Activated B cell treated with CpG ODN at 0.5 μM for 24 hours (primary cell): ENCODE results near the gene EXOSC7. TPM values are rescaled to one million over a fixed set of nuclear protein-coding genes. Genes with fewer than 3 reads are reported as not detected.
A peak's percentile ranks its signal among the peaks of the same experiment; 100 is the strongest.

Source experiments
- ATAC-seq: fragments of 200-7000 bp; cut with Tn5 transposase; one replicate; pipeline ENCODE4 v1.10.0; 2021; ENCODE audit warnings: low read depth, mild to moderate bottlenecking, moderate library complexity
- CTCF ChIA-PET: fragments of 350-600 bp; sonication (Branson Sonifier 250); formaldehyde crosslinking; loops from one replicate; lab custom pipeline; 2021; ENCODE audit warnings: antibody characterized with exemption; lab: Charles Lee
- POLR2A ChIA-PET: fragments of 350-600 bp; sonication (Branson Sonifier 250); formaldehyde crosslinking; loops from one replicate; lab custom pipeline; 2021; ENCODE audit warnings: antibody characterized with exemption; lab: Charles Lee
- DNase-seq: peaks from one replicate; pipeline ENCODE4 v3.0.0; 2022
- H3K27ac Mint-ChIP-seq: one replicate; pipeline ENCODE4 v1.8.0; 2020; ENCODE audit warnings: mixed read lengths
- H3K27me3 Mint-ChIP-seq: one replicate; pipeline ENCODE4 v1.8.0; 2021; ENCODE audit warnings: mixed read lengths
- H3K36me3 Mint-ChIP-seq: one replicate; pipeline ENCODE4 v1.8.0; 2021; ENCODE audit warnings: low read depth, mixed read lengths
- H3K4me1 Mint-ChIP-seq: one replicate; pipeline ENCODE4 v1.8.0; 2021; ENCODE audit warnings: mixed read lengths
- H3K4me3 Mint-ChIP-seq: one replicate; pipeline ENCODE4 v1.8.0; 2020; ENCODE audit warnings: mild to moderate bottlenecking, mixed read lengths
- H3K9me3 Mint-ChIP-seq: one replicate; pipeline ENCODE4 v1.8.0; 2020; ENCODE audit warnings: mixed read lengths
- intact Hi-C: fragments of 100-400 bp; cut with micrococcal nuclease; formaldehyde crosslinking; loops from one replicate; pipeline ENCODE4 v1.15.1; 2024
- total RNA-seq: library from RNA; stranded (reverse); gene quantifications from 2 replicates; pipeline ENCODE4 v1.2.3, GENCODE V29; 2022
- TF ChIP-seq, protein P1 (sequence below): fragments of 200-600 bp; IDR thresholded peaks from one replicate; pipeline ENCODE4 v1.8.0; 2022; ENCODE audit warnings: antibody characterized with exemption, mild to moderate bottlenecking

Gene EXOSC7
- total RNA-seq, 1 donor from 2014 or later = 44.0 TPM

DNA sequence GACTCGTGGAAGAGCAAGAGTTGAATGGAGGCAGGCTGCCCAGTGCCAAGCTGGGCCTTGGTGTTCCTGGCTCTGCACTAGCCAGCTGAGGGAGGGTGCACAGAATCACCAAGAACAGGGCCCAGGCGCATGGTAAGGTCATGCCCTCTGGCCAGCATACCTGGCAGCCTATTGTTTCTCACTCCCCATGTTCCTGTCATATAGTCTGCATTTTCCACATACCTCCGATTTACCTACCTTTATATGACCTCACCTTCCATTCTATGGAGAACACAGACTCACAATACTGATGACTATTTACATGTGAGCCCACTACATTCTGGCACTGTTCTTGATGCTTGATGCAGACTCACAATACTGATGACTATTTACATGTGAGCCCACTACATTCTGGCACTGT is 55.5 kb downstream of the EXOSC7 start:
- Mint-ChIP-seq H3K4me1 (peaks cover 16% of the 10 kb centered on the region), H3K4me3 (no peak overlapping the region), H3K27me3 (peaks cover 25% of the 10 kb centered on the region), H3K9me3 (no peaks in the 10 kb centered on the region), H3K36me3 (no peaks in the 10 kb centered on the region), H3K27ac (no peak overlapping the region)
- DNase-seq (no peak), ATAC-seq (no peak)
- CTCF ChIA-PET = interaction anchor here (1.1 kb wide), 1 partner anchor 9 kb away, joined by 3 read pairs; no protein-coding TSS in a partner anchor
- TF ChIP-seq, protein P1, sequence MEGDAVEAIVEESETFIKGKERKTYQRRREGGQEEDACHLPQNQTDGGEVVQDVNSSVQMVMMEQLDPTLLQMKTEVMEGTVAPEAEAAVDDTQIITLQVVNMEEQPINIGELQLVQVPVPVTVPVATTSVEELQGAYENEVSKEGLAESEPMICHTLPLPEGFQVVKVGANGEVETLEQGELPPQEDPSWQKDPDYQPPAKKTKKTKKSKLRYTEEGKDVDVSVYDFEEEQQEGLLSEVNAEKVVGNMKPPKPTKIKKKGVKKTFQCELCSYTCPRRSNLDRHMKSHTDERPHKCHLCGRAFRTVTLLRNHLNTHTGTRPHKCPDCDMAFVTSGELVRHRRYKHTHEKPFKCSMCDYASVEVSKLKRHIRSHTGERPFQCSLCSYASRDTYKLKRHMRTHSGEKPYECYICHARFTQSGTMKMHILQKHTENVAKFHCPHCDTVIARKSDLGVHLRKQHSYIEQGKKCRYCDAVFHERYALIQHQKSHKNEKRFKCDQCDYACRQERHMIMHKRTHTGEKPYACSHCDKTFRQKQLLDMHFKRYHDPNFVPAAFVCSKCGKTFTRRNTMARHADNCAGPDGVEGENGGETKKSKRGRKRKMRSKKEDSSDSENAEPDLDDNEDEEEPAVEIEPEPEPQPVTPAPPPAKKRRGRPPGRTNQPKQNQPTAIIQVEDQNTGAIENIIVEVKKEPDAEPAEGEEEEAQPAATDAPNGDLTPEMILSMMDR = no peak
- POLR2A ChIA-PET = no interaction called here
- intact Hi-C loops = no loop called here

DNA sequence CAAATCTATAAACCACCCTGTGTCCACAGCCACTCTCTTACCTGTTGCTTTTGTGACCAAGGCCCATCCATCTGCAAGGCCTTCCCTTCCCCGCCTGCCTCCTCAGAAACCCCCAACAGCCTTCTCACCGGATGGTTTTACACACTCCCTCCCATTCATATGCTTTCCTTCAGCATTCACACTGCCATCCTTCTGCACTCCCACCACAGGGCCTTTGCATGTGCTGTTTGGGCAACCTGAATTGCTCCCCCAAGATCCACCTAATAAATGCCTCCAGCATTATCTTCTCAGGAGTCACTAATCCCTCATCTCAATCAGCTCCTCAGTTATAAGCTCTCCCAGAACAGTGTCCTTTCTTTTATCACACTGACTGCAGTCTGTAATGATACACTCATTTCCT is 56.1 kb downstream of the EXOSC7 start:
- ATAC-seq (no peak), DNase-seq (no peak)
- H3K36me3 Mint-ChIP-seq = no peaks in the 10 kb centered on the region
- H3K27ac Mint-ChIP-seq = no peak overlapping the region
- peaks cover 26% of the 10 kb centered on the region for H3K27me3 Mint-ChIP-seq
- TF ChIP-seq, protein P1 = no peak
- ChIA-PET CTCF (no interaction called here), POLR2A (no interaction called here)
- H3K4me1 Mint-ChIP-seq = peaks cover 16% of the 10 kb centered on the region
- intact Hi-C loops = no loop called here
- H3K4me3 Mint-ChIP-seq = no peak overlapping the region
- no peaks in the 10 kb centered on the region for H3K9me3 Mint-ChIP-seq

DNA sequence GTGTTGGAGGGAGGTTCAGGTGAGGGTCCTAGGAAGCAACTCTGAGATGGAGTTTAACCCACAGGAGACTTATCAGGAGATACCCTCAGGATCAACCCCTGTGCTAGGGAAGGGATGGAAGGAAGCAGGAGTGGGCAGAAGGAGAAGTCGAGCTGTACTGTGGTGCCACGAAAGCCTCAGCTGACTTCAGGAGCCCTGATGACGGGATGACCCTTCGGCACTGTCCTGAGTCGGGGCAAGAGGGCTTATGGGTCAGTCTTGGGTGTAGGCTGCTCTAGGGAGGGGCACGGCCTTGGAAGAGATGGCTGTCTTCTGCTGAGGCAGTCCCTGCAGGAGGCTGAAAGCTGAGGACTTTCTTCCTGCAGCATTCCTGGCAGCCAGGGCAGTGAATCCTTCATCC is 57.7 kb downstream of the EXOSC7 start:
- H3K27me3 Mint-ChIP-seq = peaks cover 20% of the 10 kb centered on the region
- no peaks in the 10 kb centered on the region for H3K9me3 Mint-ChIP-seq
- DNase-seq = no peak
- H3K4me3 Mint-ChIP-seq = no peak overlapping the region
- intact Hi-C loops = no loop called here
- POLR2A ChIA-PET = no interaction called here
- no peak for ATAC-seq
- no peak overlapping the region for H3K27ac Mint-ChIP-seq
- TF ChIP-seq, protein P1 = no peak
- CTCF ChIA-PET = no interaction called here
- no peaks in the 10 kb centered on the region for H3K36me3 Mint-ChIP-seq
- peaks cover 19% of the 10 kb centered on the region for H3K4me1 Mint-ChIP-seq

DNA sequence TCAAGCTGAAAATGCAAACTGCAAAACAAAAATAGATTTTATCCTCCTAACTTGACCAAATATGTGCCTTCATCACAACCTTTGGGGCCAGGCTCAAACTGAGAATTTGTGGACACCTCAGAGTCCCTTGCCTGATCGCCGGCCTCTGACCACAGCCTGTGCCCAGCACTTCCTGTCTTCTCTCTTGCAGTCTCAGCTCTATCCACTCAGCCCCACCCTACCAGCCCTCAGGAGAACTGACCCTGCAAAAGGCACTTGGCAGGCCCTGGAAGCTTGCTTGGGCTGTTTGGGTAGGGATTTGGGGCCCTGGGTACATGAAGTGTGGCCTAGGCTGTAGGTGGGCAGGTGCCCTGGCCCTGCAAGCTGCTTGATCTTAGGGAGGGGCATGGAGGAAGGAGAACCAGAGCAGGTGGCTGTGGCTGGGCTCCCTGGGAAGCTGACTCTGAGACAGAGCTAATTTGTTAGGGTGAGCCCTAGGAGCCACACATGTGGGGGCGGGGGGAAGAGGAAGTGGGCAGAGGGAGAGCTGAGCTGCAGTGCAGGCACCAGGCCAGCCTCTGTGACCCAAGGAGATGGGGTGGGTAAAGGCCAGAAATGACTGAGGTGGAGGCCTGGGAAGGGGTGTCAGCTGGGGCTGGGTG is 58.7 kb downstream of the EXOSC7 start:
- ChIA-PET CTCF (interaction anchor here (0.7 kb wide), 1 partner anchor 502 kb away, joined by 3 read pairs; no protein-coding TSS in a partner anchor), POLR2A (no interaction called here)
- intact Hi-C loops = loop anchor here (5.0 kb wide), 1 partner anchor 1343 kb away; no protein-coding TSS in a partner anchor
- Mint-ChIP-seq H3K4me1 (peaks cover 19% of the 10 kb centered on the region), H3K4me3 (no peak overlapping the region), H3K27ac (peak overlapping the region; percentile 47), H3K27me3 (peaks cover 15% of the 10 kb centered on the region), H3K9me3 (no peaks in the 10 kb centered on the region), H3K36me3 (no peaks in the 10 kb centered on the region)
- no peak for ATAC-seq
- no peak for DNase-seq
- TF ChIP-seq, protein P1 = no peak

DNA sequence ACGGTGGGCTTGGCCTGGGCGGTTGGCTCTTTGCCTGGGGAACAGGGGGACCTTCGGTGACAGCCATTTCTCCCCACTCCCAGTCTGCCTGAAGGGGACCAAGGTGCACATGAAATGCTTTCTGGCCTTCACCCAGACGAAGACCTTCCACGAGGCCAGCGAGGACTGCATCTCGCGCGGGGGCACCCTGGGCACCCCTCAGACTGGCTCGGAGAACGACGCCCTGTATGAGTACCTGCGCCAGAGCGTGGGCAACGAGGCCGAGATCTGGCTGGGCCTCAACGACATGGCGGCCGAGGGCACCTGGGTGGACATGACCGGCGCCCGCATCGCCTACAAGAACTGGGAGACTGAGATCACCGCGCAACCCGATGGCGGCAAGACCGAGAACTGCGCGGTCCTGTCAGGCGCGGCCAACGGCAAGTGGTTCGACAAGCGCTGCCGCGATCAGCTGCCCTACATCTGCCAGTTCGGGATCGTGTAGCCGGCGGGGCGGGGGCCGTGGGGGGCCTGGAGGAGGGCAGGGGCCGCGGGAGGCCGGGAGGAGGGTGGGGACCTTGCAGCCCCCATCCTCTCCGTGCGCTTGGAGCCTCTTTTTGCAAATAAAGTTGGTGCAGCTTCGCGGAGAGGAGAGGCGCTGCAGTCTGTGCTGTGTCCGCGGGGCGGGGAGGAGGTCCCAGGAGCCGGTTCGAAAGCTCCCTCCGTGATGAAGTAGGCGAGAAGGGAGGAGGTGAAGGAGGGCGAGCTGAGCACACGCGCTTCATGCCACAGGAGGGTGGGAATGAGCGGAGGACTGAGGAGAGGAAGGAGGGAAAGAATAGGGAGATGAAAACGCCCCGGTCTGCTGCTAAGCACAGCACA is 59.6 kb downstream of the EXOSC7 start:
- DNase-seq (no peak), ATAC-seq (no peak)
- H3K4me3 Mint-ChIP-seq = peak overlapping the region; percentile 62
- ChIA-PET POLR2A (interaction anchor here (0.6 kb wide), 1 partner anchor 21 kb away, joined by 10 read pairs; no protein-coding TSS in a partner anchor), CTCF (no interaction called here)
- peaks cover 14% of the 10 kb centered on the region for H3K27me3 Mint-ChIP-seq
- H3K27ac Mint-ChIP-seq = no peak overlapping the region
- TF ChIP-seq, protein P1 = no peak
- no peaks in the 10 kb centered on the region for H3K36me3 Mint-ChIP-seq
- H3K4me1 Mint-ChIP-seq = peaks cover 21% of the 10 kb centered on the region
- no peaks in the 10 kb centered on the region for H3K9me3 Mint-ChIP-seq
- intact Hi-C loops = loop anchor here (2.0 to 5.0 kb wide), 2 partner anchors 1043 to 1342 kb away; no protein-coding TSS in a partner anchor
